Prostate gland (tissue), 2 donors: ENCODE measurements around the gene ADGRL3.

Experiments used
- POLR2A ChIP-seq: fragments of 450-650 bp; IDR thresholded peaks from one replicate; pipeline ENCODE4 v1.6.1; 2016; ENCODE audit warnings: antibody characterized with exemption, mild to moderate bottlenecking
- POLR2AphosphoS5 ChIP-seq: sonication (generic); formaldehyde crosslinking; IDR thresholded peaks from one replicate; pipeline ENCODE4 v1.6.1; 2017; ENCODE audit warnings: antibody characterized with exemption
- TF ChIP-seq, protein P1 (sequence below), 4 experiments: fragments of 200-600 bp in 2 of 4; fragments of 450-650 bp in 2 of 4; sonication (generic) in 2 of 4; IDR thresholded peaks; 1 replicate in 3 of 4; 2 replicates in 1 of 4; pipeline ENCODE4 v1.5.1; 2016 to 2019; ENCODE audit warnings: antibody characterized with exemption in 4 of 4, mild to moderate bottlenecking in 2 of 4, moderate library complexity in 2 of 4

DNA sequence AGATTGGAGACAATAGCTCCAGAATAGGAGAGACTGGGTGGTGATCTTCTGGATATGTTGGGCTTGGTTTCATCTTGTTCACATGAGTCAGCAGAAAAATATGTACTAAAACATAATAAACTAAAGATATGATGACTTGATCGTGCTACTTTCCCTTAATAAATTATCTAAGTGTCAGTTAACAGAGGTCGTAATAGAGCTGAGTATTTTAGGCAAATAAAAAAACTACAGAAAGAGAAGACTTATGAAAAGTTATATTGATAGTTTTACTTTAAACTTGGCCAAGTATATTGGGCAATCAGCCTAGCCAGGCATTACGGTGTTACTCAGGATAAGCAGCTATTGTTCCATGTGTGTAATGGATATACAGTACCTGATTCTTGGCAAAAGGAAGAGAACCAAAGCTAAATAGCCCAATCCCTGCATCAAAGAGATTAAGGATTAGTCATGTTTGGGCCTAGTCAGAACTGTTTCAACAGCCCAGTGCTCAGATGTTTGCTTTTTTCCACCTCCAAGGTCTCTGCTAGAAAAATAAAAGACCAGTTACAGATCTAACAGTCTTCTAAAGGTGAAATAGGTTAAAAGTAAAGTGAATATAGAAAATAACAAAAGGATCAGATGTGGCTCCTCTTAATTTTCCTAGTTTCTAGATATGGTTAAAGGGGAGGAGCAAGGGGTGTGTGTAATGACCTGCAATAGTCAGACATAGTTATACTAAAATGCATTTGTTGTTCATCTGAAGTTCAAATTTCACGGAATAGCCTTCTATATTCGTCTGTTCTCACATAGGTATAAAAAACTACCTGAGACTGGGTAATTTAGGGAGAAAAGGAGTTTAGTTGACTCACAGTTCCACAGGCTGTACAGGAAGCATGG lies 262.6 kb downstream of the ADGRL3 start:
- TF ChIP-seq, protein P1, sequence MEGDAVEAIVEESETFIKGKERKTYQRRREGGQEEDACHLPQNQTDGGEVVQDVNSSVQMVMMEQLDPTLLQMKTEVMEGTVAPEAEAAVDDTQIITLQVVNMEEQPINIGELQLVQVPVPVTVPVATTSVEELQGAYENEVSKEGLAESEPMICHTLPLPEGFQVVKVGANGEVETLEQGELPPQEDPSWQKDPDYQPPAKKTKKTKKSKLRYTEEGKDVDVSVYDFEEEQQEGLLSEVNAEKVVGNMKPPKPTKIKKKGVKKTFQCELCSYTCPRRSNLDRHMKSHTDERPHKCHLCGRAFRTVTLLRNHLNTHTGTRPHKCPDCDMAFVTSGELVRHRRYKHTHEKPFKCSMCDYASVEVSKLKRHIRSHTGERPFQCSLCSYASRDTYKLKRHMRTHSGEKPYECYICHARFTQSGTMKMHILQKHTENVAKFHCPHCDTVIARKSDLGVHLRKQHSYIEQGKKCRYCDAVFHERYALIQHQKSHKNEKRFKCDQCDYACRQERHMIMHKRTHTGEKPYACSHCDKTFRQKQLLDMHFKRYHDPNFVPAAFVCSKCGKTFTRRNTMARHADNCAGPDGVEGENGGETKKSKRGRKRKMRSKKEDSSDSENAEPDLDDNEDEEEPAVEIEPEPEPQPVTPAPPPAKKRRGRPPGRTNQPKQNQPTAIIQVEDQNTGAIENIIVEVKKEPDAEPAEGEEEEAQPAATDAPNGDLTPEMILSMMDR (IDR thresholded peaks at IDR 0.05): no peak
- TF ChIP-seq POLR2AphosphoS5 (peak; percentile 21), POLR2A (no peak)
